HG02870 (cell line): ENCODE measurements around the gene CMTM2.
"Not testable (repeated sequence)": the region's sequence is repeated elsewhere in the genome, so short reads cannot be mapped to it uniquely, and the experiment has no call there.

Experiments used
- ATAC-seq: cut with Tn5 transposase; IDR thresholded peaks from one replicate; pipeline ENCODE4 v1.9.1; 2021; ENCODE audit warnings: mild to moderate bottlenecking, moderate library complexity; ENCODE audit not compliant: unreplicated experiment

Gene CMTM2

GRCh38 chr16:66581246-66581952, 2.1 kb downstream of the CMTM2 start:
- ATAC-seq: no peak

- no peak for ATAC-seq
These were observed 6.4 kb downstream of the CMTM2 start for GRCh38 chr16:66585481-66586239.

GRCh38 chr16:66587881-66588600, 8.8 kb downstream of the CMTM2 start:
- no peak for ATAC-seq

GRCh38 chr16:66588981-66589713, 9.9 kb downstream of the CMTM2 start:
- peak; percentile 82 for ATAC-seq

GRCh38 chr16:66590322-66590721, 11.1 kb downstream of the CMTM2 start:
- ATAC-seq: no peak

- no peak for ATAC-seq
These were observed 11.8 kb downstream of the CMTM2 start for GRCh38 chr16:66591018-66591417.

- ATAC-seq: no peak
These were observed 13.0 kb downstream of the CMTM2 start for GRCh38 chr16:66592241-66592640.

GRCh38 chr16:66592814-66593213, 13.6 kb downstream of the CMTM2 start:
- no peak for ATAC-seq

GRCh38 chr16:66594739-66595138, 15.5 kb downstream of the CMTM2 start:
- ATAC-seq: peak; percentile 39

GRCh38 chr16:66596559-66596958, 17.3 kb downstream of the CMTM2 start:
- ATAC-seq: not testable (repeated sequence)

GRCh38 chr16:66596986-66597848, 18.0 kb downstream of the CMTM2 start:
- peak; percentile 71 for ATAC-seq

- ATAC-seq: no peak
These were observed 18.8 kb downstream of the CMTM2 start for GRCh38 chr16:66598111-66598510.

- no peak for ATAC-seq
These were observed 20.5 kb downstream of the CMTM2 start for GRCh38 chr16:66599726-66600125.

GRCh38 chr16:66600477-66600876, 21.2 kb downstream of the CMTM2 start:
- no peak for ATAC-seq

GRCh38 chr16:66601471-66601870, 22.2 kb downstream of the CMTM2 start:
- no peak for ATAC-seq

- peak; percentile 28 for ATAC-seq
These were observed 24.5 kb downstream of the CMTM2 start for GRCh38 chr16:66603537-66604375.

- ATAC-seq: peak; percentile 50
These were observed 25.3 kb downstream of the CMTM2 start, which contains the start of gene CMTM3 for GRCh38 chr16:66604376-66605176. Gene CMTM3, plus strand, starts transcription at chr16:66604704. Its CDS starts 102 bp downstream, at chr16:66604806.
